ENCODE results near the gene GOLGA8S.
"Not testable (repeated sequence)": the region's sequence is repeated elsewhere in the genome, so short reads cannot be mapped to it uniquely, and the experiment has no call there.

Gene GOLGA8S, protein sequence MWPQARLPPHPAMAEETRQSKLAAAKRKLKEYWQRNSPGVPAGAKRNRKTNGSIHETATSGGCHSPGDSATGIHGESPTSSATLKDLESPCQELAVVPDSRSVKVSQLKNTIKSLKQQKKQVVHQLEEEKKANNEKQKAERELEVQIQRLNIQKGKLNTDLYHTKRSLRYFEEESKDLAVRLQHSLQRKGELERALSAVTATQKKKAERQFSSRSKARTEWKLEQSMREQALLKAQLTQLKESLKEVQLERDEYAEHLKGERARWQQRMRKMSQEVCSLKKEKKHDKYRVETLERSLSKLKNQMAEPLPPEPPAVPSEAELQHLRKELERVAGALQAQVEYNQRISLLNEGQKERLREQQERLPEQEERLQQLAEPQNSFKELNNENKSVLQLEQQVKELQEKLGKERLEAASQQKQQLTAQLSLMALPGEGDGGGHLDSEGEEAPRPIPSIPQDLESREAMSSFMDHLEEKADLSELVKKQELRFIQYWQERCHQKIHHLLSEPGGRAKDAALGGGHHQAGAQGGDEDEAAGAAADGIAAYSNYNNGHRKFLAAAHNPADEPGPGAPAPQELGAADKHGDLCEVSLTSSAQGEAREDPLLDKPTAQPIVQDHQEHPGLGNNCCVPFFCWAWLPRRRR
- 0 to 0.99 (median 0) reads per million in 17 experiments for total RNA-seq

- DNase-seq: not testable (repeated sequence)
Observed at GRCh38 chr15:23354448-23354847, at the start of gene GOLGA8S. GOLGA8S (plus strand) TSS chr15:23354748; CDS start chr15:23354810, 62 bp downstream.

- not testable (repeated sequence) for DNase-seq
Observed at GRCh38 chr15:23304805-23305204, 49.7 kb upstream of the GOLGA8S start.

GRCh38 chr15:23305921-23306320 is 48.6 kb upstream of the GOLGA8S start:
- not testable (repeated sequence) for DNase-seq

DNA sequence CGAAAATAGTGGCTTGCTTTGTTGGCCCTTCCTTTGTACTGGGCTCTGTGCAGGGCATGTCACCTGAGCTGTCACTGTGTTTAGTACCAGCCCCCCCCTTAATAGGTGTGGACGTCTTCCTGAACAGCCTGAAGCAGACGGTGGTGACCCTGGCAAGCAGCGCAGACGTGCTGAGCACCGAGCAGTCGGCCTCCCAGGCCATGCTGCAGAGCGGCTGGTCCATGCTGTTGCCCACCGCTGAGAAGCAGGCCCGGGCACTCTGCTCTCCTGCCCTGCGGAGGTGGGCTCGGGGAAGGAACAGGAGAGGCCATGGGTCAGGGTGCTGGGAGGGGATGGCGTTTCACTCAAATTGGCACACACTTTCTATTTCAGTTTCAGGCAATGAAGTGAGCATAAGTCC is 43.3 kb upstream of the GOLGA8S start:
- not testable (repeated sequence) for DNase-seq

DNA sequence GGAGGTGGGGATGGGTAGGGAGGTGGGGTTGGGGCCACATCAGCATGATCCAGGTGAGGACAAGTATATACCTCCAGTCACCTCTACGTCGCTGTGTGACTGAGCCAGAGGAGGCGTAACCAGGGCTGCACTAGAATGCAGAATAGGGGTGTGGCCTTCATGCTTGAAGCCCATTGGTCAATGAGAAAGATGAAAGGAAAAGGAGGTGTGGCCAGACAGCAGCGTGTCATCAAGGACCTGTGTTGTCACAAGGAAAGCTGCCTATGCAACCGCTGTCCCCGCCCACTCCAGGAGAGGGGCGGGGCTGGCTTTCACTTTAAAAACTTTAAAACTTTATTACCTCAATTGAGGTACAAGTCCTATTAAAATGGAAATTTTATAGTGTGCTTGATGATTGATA is 20.5 kb upstream of the GOLGA8S start, which contains the start of gene GOLGA6L26:
TSS of gene GOLGA6L26 (minus strand) at position 101 of the 400 bp plus-strand sequence. CDS start at position 40, 61 bp downstream.
- not testable (repeated sequence) for DNase-seq

DNA sequence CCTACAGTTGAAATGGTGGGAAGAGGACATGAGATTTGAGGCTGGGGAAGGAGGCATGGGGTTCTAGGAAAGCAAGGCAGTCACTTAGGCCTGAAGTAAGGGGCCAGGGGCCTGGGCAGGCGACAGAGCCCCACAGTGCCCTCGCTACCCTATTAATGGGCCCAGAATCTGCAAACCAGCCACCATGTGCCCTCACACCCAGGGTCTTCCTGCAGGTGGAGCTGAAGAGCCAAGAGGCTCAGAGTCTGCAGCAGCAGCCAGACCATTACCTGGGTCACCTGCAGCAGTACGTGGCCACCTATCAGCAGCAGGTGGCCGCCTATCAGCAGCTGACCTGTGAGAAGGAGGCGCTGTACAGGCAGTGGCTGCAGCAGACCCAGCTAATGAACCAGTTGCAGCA is 8.1 kb downstream of the GOLGA8S start:
- not testable (repeated sequence) for DNase-seq

GRCh38 chr15:23364261-23364660 is 9.7 kb downstream of the GOLGA8S start:
- not testable (repeated sequence) for DNase-seq

- no peak for DNase-seq
Observed at GRCh38 chr15:23370578-23370977, 16.0 kb downstream of the GOLGA8S start.

- DNase-seq: not testable (repeated sequence)
Observed at GRCh38 chr15:23371134-23371533, 16.6 kb downstream of the GOLGA8S start.

GRCh38 chr15:23371868-23372267 is 17.3 kb downstream of the GOLGA8S start:
- DNase-seq: not testable (repeated sequence)

DNA sequence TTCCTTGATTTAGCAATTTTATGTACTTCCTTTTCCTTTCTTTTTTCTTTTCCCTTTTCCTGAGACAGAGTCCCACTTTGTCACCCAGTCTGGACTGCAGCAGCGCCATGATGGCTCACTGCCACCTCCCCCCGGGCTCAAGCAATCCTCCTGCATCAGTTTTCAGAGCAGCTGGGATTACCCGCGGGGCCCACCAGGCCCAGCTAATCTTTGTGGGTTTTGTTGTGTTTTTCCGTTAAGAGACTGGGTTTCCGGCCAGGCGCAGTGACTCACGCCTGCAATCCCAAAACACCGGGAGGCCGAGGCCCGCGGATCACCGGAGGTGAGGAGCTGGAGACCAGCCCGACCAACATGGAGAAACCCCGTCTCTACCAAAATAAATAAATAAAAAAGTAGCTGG is 17.7 kb downstream of the GOLGA8S start:
- DNase-seq: no peak

- DNase-seq: not testable (repeated sequence)
Observed at GRCh38 chr15:23372891-23373600, 18.5 kb downstream of the GOLGA8S start.

- DNase-seq: not testable (repeated sequence)
Observed at GRCh38 chr15:23374226-23374625, 19.7 kb downstream of the GOLGA8S start.

DNA sequence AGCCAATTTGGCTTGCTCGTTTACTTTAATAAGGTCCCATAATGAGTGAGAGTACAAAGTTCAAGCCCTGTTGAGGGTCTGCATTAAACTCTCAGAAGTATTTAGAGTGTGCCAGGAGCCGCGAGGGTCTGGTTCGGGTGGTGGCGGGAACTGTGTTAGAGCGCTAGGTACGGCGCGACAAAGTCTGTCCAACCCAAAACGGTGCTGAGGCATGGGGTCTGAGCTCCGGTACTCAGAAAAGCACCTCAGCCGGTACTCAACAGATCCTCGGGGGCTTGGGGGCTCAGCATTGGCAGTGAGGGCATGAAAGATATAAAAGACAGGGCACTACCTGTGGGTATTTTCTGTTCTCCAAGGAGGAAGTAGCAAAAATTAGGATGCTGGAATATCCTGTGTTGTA is 24.4 kb downstream of the GOLGA8S start:
- not testable (repeated sequence) for DNase-seq

- not testable (repeated sequence) for DNase-seq
Observed at GRCh38 chr15:23380700-23381099, 26.2 kb downstream of the GOLGA8S start.

DNA sequence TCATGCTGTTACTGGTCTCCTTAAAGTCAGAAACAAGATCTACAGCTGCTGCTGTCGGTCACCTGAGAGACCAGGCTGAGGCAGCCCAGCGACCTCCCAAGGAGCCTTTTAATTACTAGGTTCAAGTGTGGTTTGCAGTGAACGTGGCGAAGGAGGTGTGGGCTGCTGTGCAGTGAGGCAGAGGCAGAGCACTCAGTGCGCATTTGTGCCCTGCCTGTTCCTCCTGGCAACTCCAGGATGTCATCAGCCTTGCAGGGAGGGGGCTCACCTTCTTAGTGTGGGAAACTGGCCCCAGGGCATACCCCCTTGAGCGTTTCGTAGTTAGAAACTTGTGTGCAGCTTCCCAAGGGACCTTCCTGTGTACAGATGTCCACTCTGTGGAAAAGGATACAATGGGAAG is 26.6 kb downstream of the GOLGA8S start:
- not testable (repeated sequence) for DNase-seq

DNA sequence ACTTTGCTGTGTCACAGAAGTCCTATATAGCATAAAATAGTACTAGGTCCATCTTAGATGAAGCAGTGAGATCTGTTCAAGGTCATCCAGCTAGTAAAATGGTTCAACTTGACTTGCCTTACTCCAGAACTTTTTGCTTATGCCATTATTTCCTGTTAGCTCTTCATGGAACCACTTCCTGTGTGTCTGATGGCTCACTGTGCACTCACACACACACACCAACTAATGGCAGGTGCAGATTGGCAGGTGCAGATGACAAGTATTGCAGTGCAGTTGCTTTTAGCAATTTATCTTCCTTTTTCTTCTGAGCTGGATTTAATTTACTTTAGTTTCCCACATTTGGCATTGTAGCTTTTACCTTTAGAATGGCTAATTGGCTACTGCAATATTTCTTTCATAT is 29.8 kb downstream of the GOLGA8S start:
- no peak for DNase-seq

- no peak for DNase-seq
Observed at GRCh38 chr15:23385886-23386430, 31.4 kb downstream of the GOLGA8S start.

DNA sequence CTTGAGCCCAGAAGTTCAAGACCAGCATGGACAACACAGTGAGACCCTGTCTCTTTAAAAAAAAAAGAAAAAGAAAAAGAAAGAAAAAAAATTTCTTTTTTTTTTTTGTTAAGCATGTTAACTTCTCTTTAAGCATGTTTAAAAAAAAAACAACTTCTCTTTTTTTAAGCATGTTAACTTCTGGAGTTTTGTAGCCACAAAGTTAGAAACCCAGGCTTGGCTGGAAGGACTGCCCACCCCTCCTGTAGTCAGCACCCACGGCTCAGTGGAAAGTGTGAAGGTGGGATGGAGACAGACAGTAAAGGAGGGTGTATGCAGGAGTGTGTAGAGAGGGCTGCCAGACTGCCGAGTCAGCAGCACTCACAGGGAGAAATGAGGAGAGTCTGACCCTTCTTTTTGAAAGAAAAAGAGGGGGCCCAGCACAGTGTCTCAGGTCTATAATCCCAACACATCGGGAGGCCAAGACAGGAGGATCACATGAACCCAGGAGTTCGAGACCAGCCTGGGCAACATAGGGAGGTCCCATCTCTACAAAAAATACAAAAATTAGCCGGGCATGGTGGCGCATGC is 33.2 kb downstream of the GOLGA8S start:
- DNase-seq: peak in 2 of 4 experiments; percentile 2 to 3

DNA sequence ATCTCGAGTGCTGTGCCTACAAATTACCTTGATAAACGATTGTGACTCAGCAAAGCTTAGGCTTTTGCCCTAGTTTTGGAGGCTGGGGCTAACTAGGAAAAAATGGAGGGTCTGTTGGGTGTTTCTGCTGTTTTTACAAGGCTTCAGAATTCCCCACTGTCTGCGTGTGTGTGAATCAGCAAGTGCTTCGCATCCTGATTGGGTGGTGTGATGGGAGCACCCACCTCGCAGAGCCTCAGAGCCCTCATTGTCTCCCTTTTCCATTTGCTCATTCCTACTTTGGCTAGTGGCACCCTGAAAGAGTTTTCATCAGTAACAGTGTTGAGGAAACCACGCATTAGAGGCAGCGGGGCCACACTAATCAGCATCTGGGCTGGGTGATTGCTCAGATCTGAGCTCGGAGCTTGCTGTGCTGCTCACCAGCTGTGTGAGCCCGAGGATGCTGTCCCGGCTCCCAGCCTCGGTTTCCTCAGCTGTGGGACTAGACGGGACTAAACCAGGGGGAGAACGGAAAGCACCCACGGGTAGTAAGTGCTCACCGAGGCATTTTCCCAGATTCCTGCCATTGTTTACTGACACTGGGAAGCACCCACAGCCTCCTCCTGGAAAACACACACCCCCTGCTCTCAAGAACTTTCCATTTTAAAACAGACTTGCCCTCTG is 40.6 kb downstream of the GOLGA8S start:
- DNase-seq: no peak

GRCh38 chr15:23395832-23396231 is 41.3 kb downstream of the GOLGA8S start:
- DNase-seq: no peak

- DNase-seq: peak in 1 of 4 experiments; percentile 0
Observed at GRCh38 chr15:23397779-23398178, 43.2 kb downstream of the GOLGA8S start.
